MM.1S (cell line): ENCODE results near the gene ADAR.

Source experiments
- DNase-seq: peaks from one replicate; pipeline ENCODE4 v3.0.0-alpha.2; 2015
- H2AFZ ChIP-seq: fragments of 300-600 bp; sonication (generic); 2 replicates; pipeline ENCODE4 v1.6.0; 2016; ENCODE audit warnings: antibody characterized with exemption, low read length
- H3F3A ChIP-seq: fragments of 300-600 bp; sonication (generic); 2 replicates; pipeline ENCODE4 v1.6.1; 2016; ENCODE audit warnings: mild to moderate bottlenecking, antibody characterized with exemption, low read length, moderate library complexity, mixed read lengths; ENCODE audit not compliant: insufficient read depth
- H3K27ac ChIP-seq: fragments of 300-600 bp; sonication (generic); 2 replicates; pipeline ENCODE4 v1.5.1; 2016; ENCODE audit warnings: mild to moderate bottlenecking, low read length
- H3K27me3 ChIP-seq: fragments of 300-600 bp; sonication (generic); replicated peaks from 2 replicates; pipeline ENCODE4 v1.6.0; 2016; ENCODE audit warnings: low read length; ENCODE audit not compliant: insufficient read depth
- H3K36me3 ChIP-seq: fragments of 300-600 bp; sonication (generic); replicated peaks from 2 replicates; pipeline ENCODE4 v1.6.1; 2016; ENCODE audit warnings: mild to moderate bottlenecking, low read length, mixed read lengths; ENCODE audit not compliant: insufficient read depth
- H3K4me1 ChIP-seq: fragments of 300-600 bp; sonication (generic); 2 replicates; pipeline ENCODE4 v1.6.1; 2016; ENCODE audit warnings: low read length, mixed read lengths
- H3K4me2 ChIP-seq: fragments of 300-600 bp; sonication (generic); 2 replicates; pipeline ENCODE4 v1.6.0; 2016; ENCODE audit warnings: low read depth, low read length
- H3K4me3 ChIP-seq: fragments of 300-600 bp; sonication (generic); 2 replicates; pipeline ENCODE4 v1.5.1; 2016; ENCODE audit warnings: low read length, mixed read lengths
- H3K79me2 ChIP-seq: fragments of 300-600 bp; sonication (generic); 2 replicates; pipeline ENCODE4 v1.6.1; 2016; ENCODE audit warnings: mixed run types, low read length, mixed read lengths
- H3K9ac ChIP-seq: fragments of 300-600 bp; sonication (generic); 2 replicates; pipeline ENCODE4 v1.6.1; 2016; ENCODE audit warnings: low read length, mixed read lengths
- H3K9me2 ChIP-seq: fragments of 300-600 bp; sonication (generic); replicated peaks from 2 replicates; pipeline ENCODE4 v1.6.1; 2016; ENCODE audit warnings: mild to moderate bottlenecking, low read length, mixed read lengths; ENCODE audit not compliant: insufficient read depth
- H3K9me3 ChIP-seq: fragments of 300-600 bp; sonication (generic); replicated peaks from 2 replicates; pipeline ENCODE4 v1.6.1; 2016; ENCODE audit warnings: mild to moderate bottlenecking, low read length, mixed read lengths; ENCODE audit not compliant: insufficient read depth
- H4K20me1 ChIP-seq: fragments of 300-600 bp; sonication (generic); 2 replicates; pipeline ENCODE4 v1.6.1; 2016; ENCODE audit warnings: mild to moderate bottlenecking, low read length, moderate library complexity, mixed read lengths; ENCODE audit not compliant: insufficient read depth
- CTCF ChIP-seq: fragments of 300-600 bp; sonication (generic); IDR thresholded peaks from 2 replicates; pipeline ENCODE4 v1.5.1; 2016; ENCODE audit warnings: antibody characterized with exemption, low read length, mixed read lengths
- EZH2 ChIP-seq: fragments of 300-600 bp; sonication (generic); optimal IDR thresholded peaks from 2 replicates; pipeline ENCODE3; 2017; ENCODE audit warnings: low read depth, mild to moderate bottlenecking, antibody characterized with exemption, low read length, mixed read lengths
- EZH2phosphoT487 ChIP-seq: fragments of 300-600 bp; sonication (generic); IDR thresholded peaks from 2 replicates; pipeline ENCODE4 v1.6.1; 2018; ENCODE audit warnings: antibody characterized with exemption, low read length

ADAR gene

GRCh38 chr1:154622503-154623039 lies 14.6 kb upstream of the ADAR start:
- Histone ChIP-seq H3K9ac (no peak overlapping the region), H3K27me3 (no peaks in the 10 kb centered on the region), H3K9me2 (no peaks in the 10 kb centered on the region), H3K27ac (no peak overlapping the region), H3K4me1 (peaks cover 6% of the 10 kb centered on the region), H4K20me1 (peaks cover 3% of the 10 kb centered on the region; the same call in 1 of the 2 replicates), H3F3A (peaks cover 11% of the 10 kb centered on the region), H2AFZ (no peak overlapping the region), H3K4me2 (no peak overlapping the region), H3K36me3 (0 out of 2 replicates have a peak, but pooled peaks cover 3% of the 10 kb centered on the region), H3K4me3 (no peak overlapping the region), H3K9me3 (no peaks in the 10 kb centered on the region), H3K79me2 (peaks cover 96% of the 10 kb centered on the region)
- no peak for DNase-seq
- no peak for TF ChIP-seq CTCF
- TF ChIP-seq EZH2phosphoT487, result no peak
- no peak for TF ChIP-seq EZH2

GRCh38 chr1:154621875-154622274 lies 13.9 kb upstream of the ADAR start:
- Histone ChIP-seq H4K20me1 (peaks cover 8% of the 10 kb centered on the region; the same call in 1 of the 2 replicates), H3K9me2 (no peaks in the 10 kb centered on the region), H3K36me3 (0 out of 2 replicates have a peak, but pooled peaks cover 3% of the 10 kb centered on the region), H3F3A (peaks cover 4% of the 10 kb centered on the region), H3K4me3 (no peak overlapping the region), H3K27ac (no peak overlapping the region), H3K9me3 (no peaks in the 10 kb centered on the region), H3K9ac (no peak overlapping the region), H3K27me3 (no peaks in the 10 kb centered on the region), H3K4me2 (no peak overlapping the region), H3K79me2 (peaks cover 96% of the 10 kb centered on the region), H2AFZ (no peak overlapping the region), H3K4me1 (peaks cover 6% of the 10 kb centered on the region)
- no peak for TF ChIP-seq EZH2phosphoT487
- no peak for TF ChIP-seq EZH2
- TF ChIP-seq CTCF, result no peak
- no peak for DNase-seq

- TF ChIP-seq EZH2phosphoT487 (no peak), EZH2 (no peak), CTCF (no peak)
- Histone ChIP-seq H3K4me1 (no peaks in the 10 kb centered on the region), H3K27ac (no peak overlapping the region), H3K79me2 (peaks cover 96% of the 10 kb centered on the region), H2AFZ (no peak overlapping the region), H3K9me3 (no peaks in the 10 kb centered on the region), H3K4me2 (no peak overlapping the region), H3K4me3 (no peak overlapping the region), H3F3A (0 out of 2 replicates have a peak, but pooled peaks cover 3% of the 10 kb centered on the region), H4K20me1 (peaks cover 9% of the 10 kb centered on the region; the same call in 1 of the 2 replicates), H3K9me2 (no peaks in the 10 kb centered on the region), H3K27me3 (no peaks in the 10 kb centered on the region), H3K36me3 (0 out of 2 replicates have a peak, but pooled peaks cover 3% of the 10 kb centered on the region), H3K9ac (no peak overlapping the region)
- DNase-seq, result no peak
Measured at GRCh38 chr1:154620751-154621150, 12.8 kb upstream of the ADAR start.
